Measurements from ENCODE around the gene RITA1.
"Not testable (repeated sequence)": the region's sequence is repeated elsewhere in the genome, so short reads cannot be mapped to it uniquely, and the experiment has no call there.

The RITA1 gene

GRCh38 chr12:113204804-113205203 is 19.3 kb downstream of the RITA1 start:
- no peak for FAIRE-seq

- not testable (repeated sequence) for FAIRE-seq
Measured at GRCh38 chr12:113206802-113207201, 21.3 kb downstream of the RITA1 start.

- no peak for FAIRE-seq
Measured at GRCh38 chr12:113207613-113208040, 22.1 kb downstream of the RITA1 start.

- FAIRE-seq, result no peak
Measured at GRCh38 chr12:113208041-113208934, 22.8 kb downstream of the RITA1 start.

- no peak for FAIRE-seq
Measured at GRCh38 chr12:113211160-113211559, 25.6 kb downstream of the RITA1 start.

GRCh38 chr12:113214895-113215400 is 29.4 kb downstream of the RITA1 start:
- no peak for FAIRE-seq

- no peak for FAIRE-seq
Measured at GRCh38 chr12:113216027-113216426, 30.5 kb downstream of the RITA1 start.

- FAIRE-seq, result no peak
Measured at GRCh38 chr12:113220593-113221180, 35.2 kb downstream of the RITA1 start.

- FAIRE-seq, result peak; percentile 98
Measured at GRCh38 chr12:113221181-113221996, 35.9 kb downstream of the RITA1 start, which contains the start of gene TPCN1. Gene TPCN1 (plus strand): TSS chr12:113221464. CDS start chr12:113226853, 5,389 bp downstream.

GRCh38 chr12:113221997-113222729 is 36.6 kb downstream of the RITA1 start:
- FAIRE-seq, result no peak

- no peak for FAIRE-seq
Measured at GRCh38 chr12:113222730-113223531, 37.4 kb downstream of the RITA1 start.

GRCh38 chr12:113224955-113225354 is 39.4 kb downstream of the RITA1 start:
- no peak for FAIRE-seq

- no peak for FAIRE-seq
Measured at GRCh38 chr12:113226696-113227568, 41.4 kb downstream of the RITA1 start.

GRCh38 chr12:113227686-113228391 is 42.3 kb downstream of the RITA1 start:
- no peak for FAIRE-seq

- no peak for FAIRE-seq
Measured at GRCh38 chr12:113228394-113229028, 43.0 kb downstream of the RITA1 start.

GRCh38 chr12:113230315-113231234 is 45.1 kb downstream of the RITA1 start:
- no peak for FAIRE-seq

- FAIRE-seq, result no peak
Measured at GRCh38 chr12:113231235-113232088, 45.9 kb downstream of the RITA1 start.
